K562 (cell line): ENCODE results near the gene HOXB4. TPM values are rescaled to one million over a fixed set of nuclear protein-coding genes. Genes with fewer than 3 reads are reported as not detected.

Experiments
- E2F5 ChIP-seq: sonication (generic); formaldehyde crosslinking; IDR thresholded peaks from 2 replicates; pipeline ENCODE4 v1.8.0; 2022; ENCODE audit warnings: mild to moderate bottlenecking, missing genetic modification reagents
- ELF4 ChIP-seq: fragments of 450-650 bp; formaldehyde crosslinking; IDR thresholded peaks from 2 replicates; pipeline ENCODE4 v1.4.0; 2022; ENCODE audit warnings: missing genetic modification characterization
- KAT8 ChIP-seq: fragments of 450-650 bp; IDR thresholded peaks from 2 replicates; pipeline ENCODE4 v1.6.1; 2016; ENCODE audit warnings: low read depth, mild to moderate bottlenecking
- KHSRP ChIP-seq: fragments of 450-650 bp; IDR thresholded peaks from 2 replicates; pipeline ENCODE4 v1.6.1; 2017
- NCOA6 ChIP-seq: fragments of 450-650 bp; IDR thresholded peaks from 2 replicates; pipeline ENCODE4 v1.6.1; 2017; ENCODE audit warnings: mild to moderate bottlenecking
- SP1 ChIP-seq: sonication (generic); formaldehyde crosslinking; IDR thresholded peaks from 2 replicates; pipeline ENCODE4 v1.8.1; 2022; ENCODE audit warnings: mild to moderate bottlenecking, missing genetic modification reagents
- SREBF2 ChIP-seq: sonication (generic); formaldehyde crosslinking; IDR thresholded peaks from 2 replicates; pipeline ENCODE4 v1.4.0; 2020; ENCODE audit warnings: mild to moderate bottlenecking, missing genetic modification reagents
- SRF ChIP-seq, 2 experiments: fragments of 250-450, 450-650 bp in 1 of 2; sonication (Bioruptor Pico) in 1 of 2; sonication (generic) in 1 of 2; formaldehyde crosslinking; IDR thresholded peaks; 2 replicates each; pipeline versions ENCODE4 v1.5.0 to v1.5.1; 2020 to 2022; ENCODE audit warnings: mild to moderate bottlenecking in 1 of 2, missing genetic modification reagents in 1 of 2
- THAP7 ChIP-seq: fragments of 250-450 bp; sonication (Bioruptor Pico); IDR thresholded peaks from 2 replicates; pipeline ENCODE4 v1.5.0; 2021
- ZNF146 ChIP-seq: IDR thresholded peaks from one replicate; pipeline ENCODE4 v1.6.1; 2018; ENCODE audit warnings: missing compliant biosample characterization; ENCODE audit not compliant: unreplicated experiment
- ZNF318 ChIP-seq, 2 experiments: fragments of 450-650 bp; IDR thresholded peaks; 2 replicates each; pipeline ENCODE4 v1.6.1; 2016; ENCODE audit warnings: mild to moderate bottlenecking in 2 of 2, borderline replicate concordance in 1 of 2, low read depth in 1 of 2, moderate library complexity in 1 of 2
- ZNF77 ChIP-seq: fragments of 250-450 bp; sonication (Bioruptor Pico); IDR thresholded peaks from 2 replicates; pipeline ENCODE4 v1.5.0; 2020
- ZNF785 ChIP-seq: fragments of 250-450 bp; sonication (Bioruptor Pico); IDR thresholded peaks from 2 replicates; pipeline ENCODE4 v1.4.0; 2020; ENCODE audit warnings: mild to moderate bottlenecking
- polyA plus RNA-seq, 8 experiments: library from polyadenylated mRNA; depleted of rRNA in 4 of 8; stranded (reverse) in 5 of 8; unstranded in 3 of 8; fragments of >200 nt; fragmentation: Nextera tagmentation in 2 of 8; fragmentation: Illumina TruSeq in 1 of 8; extraction: Ambion mirVana in 2 of 8; extraction: Trizol in 1 of 8; gene quantifications; 2 replicates each; pipeline versions ENCODE4 v1.2.1 to v1.2.3, GENCODE V29; 2011 to 2014; ENCODE audit warnings: inconsistent platforms in 1 of 8, missing spikeins in 1 of 8
- total RNA-seq, 7 experiments: library from RNA; depleted of rRNA in 6 of 7; stranded (reverse); fragments of >200 nt in 6 of 7; fragmentation: Illumina TruSeq in 2 of 7; extraction: Trizol in 2 of 7; gene quantifications; 2 replicates each; pipeline versions ENCODE4 v1.2.1 to v1.2.3, GENCODE V29; 2011 to 2021; ENCODE audit warnings: low replicate concordance in 1 of 7
- TF ChIP-seq, protein P1 (sequence below): fragments of 450-650 bp; IDR thresholded peaks from 2 replicates; pipeline ENCODE4 v1.6.1; 2018; ENCODE audit not compliant: partially characterized antibody

The HOXB4 gene
- total and polyA plus RNA-seq, 9 of the 15 experiments (the other 6 are each of a cell fraction or from before 2014, with no cell fraction given): 1.6 to 34.9 (median 14.9) TPM

- peak; percentile 32; the same call in 1 of the 2 replicates for TF ChIP-seq SP1 (CRISPR knock-in tag)
- peak in 1 of 2 experiments; percentile 51; a peak in 1 of 4 replicates for TF ChIP-seq ZNF318 (IDR thresholded peaks at IDR 0.05; ENCODE audit: borderline replicate concordance in 1 of 2, low read depth in 1 of 2)
- TF ChIP-seq KHSRP: no peak
- TF ChIP-seq ELF4 (CRISPR knock-in tag): no peak
- TF ChIP-seq ZNF785 (CRISPR knock-in tag): no peak
- no peak for TF ChIP-seq ZNF77
- TF ChIP-seq, protein P1, sequence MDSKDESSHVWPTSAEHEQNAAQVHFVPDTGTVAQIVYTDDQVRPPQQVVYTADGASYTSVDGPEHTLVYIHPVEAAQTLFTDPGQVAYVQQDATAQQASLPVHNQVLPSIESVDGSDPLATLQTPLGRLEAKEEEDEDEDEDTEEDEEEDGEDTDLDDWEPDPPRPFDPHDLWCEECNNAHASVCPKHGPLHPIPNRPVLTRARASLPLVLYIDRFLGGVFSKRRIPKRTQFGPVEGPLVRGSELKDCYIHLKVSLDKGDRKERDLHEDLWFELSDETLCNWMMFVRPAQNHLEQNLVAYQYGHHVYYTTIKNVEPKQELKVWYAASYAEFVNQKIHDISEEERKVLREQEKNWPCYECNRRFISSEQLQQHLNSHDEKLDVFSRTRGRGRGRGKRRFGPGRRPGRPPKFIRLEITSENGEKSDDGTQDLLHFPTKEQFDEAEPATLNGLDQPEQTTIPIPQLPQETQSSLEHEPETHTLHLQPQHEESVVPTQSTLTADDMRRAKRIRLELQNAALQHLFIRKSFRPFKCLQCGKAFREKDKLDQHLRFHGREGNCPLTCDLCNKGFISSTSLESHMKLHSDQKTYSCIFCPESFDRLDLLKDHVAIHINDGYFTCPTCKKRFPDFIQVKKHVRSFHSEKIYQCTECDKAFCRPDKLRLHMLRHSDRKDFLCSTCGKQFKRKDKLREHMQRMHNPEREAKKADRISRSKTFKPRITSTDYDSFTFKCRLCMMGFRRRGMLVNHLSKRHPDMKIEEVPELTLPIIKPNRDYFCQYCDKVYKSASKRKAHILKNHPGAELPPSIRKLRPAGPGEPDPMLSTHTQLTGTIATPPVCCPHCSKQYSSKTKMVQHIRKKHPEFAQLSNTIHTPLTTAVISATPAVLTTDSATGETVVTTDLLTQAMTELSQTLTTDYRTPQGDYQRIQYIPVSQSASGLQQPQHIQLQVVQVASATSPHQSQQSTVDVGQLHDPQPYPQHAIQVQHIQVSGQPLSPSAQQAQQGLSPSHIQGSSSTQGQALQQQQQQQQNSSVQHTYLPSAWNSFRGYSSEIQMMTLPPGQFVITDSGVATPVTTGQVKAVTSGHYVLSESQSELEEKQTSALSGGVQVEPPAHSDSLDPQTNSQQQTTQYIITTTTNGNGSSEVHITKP: peak; percentile 97
- TF ChIP-seq ZNF146 (CRISPR knock-in tag): no peak
- no peak for TF ChIP-seq THAP7 (CRISPR knock-in tag)
- TF ChIP-seq KAT8: no peak
- TF ChIP-seq NCOA6: no peak
- TF ChIP-seq E2F5 (CRISPR knock-in tag): no peak
- TF ChIP-seq SRF (CRISPR knock-in tag; IDR thresholded peaks at IDR 0.05): no peak
- no peak for TF ChIP-seq SREBF2 (CRISPR knock-in tag)
Measured at GRCh38 chr17:48555258-48556228, 22.6 kb downstream of the HOXB4 start (continued).
